Lung microvascular endothelial cell (primary cell): Measurements from ENCODE around the gene TBC1D4. TPM values are rescaled to one million over a fixed set of nuclear protein-coding genes. Genes with fewer than 3 reads are reported as not detected.
A peak's percentile ranks its signal among the peaks of the same experiment; 100 is the strongest.

ENCODE experiments used
- DNase-seq, 2 donors: peaks; one replicate each; pipeline versions ENCODE4 v3.0.0 to v3.0.0-alpha.2; 2010; ENCODE audit warnings: low read depth in 2 of 2
- total RNA-seq: library from RNA; depleted of rRNA; stranded (reverse); fragments of >200 nt; gene quantifications from 2 replicates; pipeline ENCODE4 v1.2.1, GENCODE V29; 2014

Gene TBC1D4
- total RNA-seq, 1 donor from 2014 or later, result 60.5 TPM

DNA sequence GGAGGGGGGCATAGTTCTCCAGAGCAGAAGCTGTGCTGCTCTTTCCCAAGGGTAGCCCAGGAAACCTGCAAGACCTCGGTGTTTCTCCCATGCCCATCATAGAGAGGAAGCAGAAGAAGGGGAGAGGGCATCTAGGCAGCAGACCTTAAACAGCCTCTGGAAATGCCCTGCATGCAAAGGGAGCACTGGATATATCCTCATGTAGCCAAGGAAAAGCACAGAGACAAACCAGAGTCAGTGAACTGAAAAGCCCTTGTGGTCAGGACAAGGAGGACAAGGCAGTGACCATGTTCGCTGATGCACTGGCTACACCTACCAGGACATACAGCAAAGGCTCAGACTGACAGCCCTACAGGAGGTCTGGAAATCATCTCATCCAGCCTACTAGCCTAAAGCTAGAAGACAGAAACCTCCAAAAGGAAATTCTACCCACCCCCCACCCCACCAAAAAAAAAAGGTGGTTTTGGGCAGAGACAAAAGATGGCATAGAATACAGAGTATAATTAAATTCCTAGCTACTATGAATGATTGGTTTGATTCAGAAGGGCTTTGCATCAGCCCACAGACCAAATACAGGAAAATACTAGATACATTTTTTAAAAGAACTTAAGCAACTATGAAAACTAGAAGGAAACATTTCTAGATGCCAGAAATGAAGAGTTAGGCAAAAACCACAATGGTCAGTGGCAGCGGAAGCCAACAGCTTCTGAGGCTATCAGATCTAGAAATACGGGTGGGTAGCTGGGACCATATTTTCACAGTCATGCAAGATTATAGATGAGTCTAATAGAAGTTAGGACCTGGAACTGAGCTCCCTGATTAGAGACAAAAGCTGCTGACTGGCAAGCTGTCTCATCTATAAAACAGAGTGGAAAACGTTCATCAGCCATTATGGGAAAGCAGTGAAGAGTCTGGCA, 4.4 kb upstream of the TBC1D4 start:
- DNase-seq, result no peak

DNA sequence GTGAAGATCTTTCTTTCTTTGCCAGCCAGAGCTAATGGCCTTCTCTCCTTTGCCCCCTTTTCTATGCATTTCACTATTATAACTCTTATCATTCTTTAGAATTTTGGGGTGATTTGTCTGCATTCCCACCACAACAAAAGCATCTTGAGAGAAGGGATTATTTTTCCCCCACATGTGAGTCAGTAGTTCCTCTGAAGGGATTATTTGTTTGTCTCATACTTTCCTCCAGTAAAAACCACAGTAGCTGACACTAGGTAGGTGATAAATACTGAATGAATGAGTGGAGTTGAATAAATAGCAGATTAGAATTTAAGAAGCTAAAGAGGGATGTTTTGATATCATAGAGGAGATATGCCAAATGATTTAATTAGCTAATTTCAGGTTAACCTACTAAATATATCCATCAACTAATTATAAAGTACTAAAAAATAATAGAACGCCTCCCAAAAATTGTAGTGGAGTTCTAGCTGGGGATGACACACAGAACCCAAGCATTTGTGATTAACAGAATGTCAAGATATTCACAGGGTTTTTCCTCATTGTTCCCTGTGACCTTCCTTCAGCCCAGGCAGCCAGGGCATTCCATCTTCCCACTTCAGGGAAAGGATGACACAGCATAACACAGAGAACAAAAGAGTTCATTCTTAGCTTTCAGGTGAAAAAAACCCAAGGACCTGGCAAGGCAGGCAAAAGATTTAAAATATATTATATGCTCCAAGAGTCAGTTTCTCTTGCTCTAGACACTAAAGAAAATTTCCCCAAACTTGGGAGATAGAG, 3.5 kb upstream of the TBC1D4 start:
- peak in 1 of 2 donors; percentile 3 for DNase-seq

DNA sequence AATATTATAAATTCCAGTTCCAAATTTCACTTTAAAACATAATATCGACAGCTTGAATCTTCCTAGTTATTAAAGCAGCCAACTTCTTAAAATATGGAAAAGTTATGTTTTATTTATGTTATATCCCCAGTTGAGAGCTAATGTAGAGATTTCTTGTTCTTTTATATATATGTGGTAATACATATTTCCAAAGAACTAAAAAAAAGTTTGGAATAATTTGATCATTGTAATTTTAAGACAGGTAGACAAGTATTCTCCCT, 781 bp upstream of the TBC1D4 start:
- no peak for DNase-seq

DNA sequence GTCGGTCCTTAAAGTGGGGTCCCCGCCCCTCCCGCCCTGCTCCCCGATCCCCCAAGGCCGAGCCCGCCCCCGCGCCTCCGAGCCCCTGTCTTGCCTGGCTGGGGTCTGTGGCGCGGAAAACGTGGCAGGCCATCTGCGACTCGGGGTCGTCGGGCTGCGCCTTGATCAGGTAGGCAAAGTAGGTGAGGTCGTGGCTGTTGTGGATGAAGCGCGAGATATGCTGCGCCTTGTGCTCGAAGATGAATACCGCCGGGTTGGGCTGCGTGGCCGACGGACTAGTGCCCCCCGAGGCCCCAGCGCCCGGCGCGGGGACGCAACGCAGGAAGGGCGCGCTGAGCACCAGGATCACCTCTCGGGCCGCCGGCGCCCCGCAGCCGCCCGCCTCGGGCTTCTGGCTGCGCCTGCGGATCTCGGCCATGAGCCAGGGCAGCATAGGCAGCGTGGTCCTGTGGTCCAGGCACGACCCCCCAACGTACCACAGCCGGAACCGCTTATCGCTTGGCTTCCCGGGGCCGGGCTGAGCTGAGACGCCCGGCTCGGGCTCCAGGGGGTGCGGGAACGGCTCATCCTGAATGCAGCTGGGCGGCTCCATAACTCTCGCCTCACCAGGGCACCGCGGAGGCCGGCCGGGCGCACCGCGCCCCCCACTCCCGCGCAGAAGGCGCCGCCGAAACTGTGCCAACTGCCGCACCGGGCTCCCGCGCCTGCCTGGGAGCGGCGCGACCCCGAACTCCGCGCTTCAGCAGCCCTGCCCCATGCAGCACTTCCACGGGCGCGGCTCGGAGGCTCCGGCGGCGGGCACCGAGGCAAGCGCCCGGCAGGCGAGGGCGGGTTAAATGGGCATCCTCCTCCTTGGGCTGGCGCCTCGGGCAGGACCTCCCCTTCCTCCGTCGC, 546 bp downstream of the TBC1D4 start:
- DNase-seq, result peak; percentile 38

DNA sequence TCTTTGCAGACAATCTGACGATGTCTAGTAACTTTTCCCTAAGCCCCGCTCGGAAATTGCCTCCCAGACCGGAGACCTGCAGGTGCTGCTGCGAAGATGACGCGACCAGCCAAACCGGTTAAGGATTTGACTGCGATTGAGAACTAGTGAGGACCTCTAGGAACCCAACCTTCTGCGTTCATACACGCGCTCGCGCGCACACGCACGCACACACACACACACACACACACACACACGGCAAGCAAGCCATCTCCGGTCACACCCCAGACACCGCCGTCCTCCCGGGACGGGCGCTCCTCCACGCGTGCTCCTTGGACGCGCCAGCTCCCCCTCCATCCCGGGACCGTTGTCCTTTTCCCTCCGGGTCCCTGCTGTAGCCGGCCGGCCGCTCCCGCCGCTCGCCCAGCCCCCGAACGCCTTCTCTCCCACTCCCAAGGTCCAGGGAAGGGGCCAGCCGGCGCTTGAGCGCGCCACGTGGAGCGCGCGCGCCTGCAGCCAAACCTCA, 1.2 kb downstream of the TBC1D4 start:
- DNase-seq, result peak; percentile 42 to 44

DNA sequence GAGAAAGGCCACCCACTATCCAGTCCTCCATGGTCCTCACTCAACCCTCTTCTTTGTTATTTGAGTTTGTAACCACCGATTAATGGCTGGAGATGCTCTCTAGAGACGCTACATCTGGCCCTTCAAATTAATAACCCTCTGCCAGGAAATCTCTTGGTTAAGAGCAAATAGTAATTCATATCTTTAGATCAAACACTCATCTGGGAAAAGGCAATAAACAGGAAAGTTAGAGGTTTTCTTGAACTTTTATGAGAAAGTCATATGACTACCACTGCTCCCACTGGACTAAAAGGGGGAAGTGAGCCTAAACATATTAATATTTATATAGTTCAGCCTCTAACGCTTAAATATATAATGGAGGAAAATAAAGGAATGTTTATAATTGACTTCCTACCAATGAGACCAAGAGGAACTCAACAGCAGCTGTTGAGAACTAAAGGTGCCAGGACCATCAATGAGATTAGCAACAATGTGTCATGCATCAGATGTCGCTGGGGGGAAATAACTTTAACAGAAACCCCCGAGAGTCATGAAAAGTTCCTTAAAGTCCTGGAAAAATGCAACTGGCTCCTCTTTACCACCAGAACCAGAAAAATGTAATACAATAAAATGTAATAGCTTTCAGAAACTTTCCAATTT, 2.7 kb downstream of the TBC1D4 start:
- DNase-seq, result peak in 1 of 2 donors; percentile 10

DNA sequence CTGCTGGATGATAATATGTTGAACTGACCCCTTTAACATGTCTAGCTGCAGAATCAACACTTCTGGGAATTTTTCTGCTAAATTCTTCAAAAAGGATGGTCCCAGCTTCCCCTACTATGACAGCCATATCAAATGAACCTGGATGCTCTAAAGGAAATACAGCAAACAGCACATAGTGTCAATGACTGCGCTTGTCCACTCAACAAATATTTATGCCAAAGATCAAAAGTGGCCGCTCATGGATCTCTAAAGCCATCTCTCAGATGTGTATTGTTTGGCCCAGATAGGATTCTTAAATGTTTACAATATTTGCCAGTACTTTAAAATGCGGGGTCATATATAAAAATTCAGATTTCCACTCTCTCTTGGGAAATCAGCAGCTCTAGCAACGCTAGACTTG, 3.3 kb downstream of the TBC1D4 start:
- no peak for DNase-seq

DNA sequence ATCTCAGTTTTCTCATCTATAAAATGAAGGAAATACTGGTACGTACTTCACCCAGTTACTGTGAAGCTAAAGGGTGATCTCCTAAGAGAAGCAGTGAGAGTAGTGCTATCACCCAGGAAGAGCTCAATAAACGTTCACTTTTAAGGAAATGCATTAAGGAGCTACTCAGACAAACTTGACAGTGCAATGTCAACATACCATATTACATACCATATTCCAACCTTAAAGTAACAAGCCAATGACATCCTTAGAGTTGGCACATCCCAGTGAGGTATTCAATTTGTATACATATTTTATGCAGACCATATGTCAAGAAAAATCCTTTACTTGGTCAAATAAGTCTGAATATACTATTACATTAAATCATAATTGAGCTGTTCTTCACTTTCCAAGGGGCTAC, 7.0 kb downstream of the TBC1D4 start:
- DNase-seq, result no peak

DNA sequence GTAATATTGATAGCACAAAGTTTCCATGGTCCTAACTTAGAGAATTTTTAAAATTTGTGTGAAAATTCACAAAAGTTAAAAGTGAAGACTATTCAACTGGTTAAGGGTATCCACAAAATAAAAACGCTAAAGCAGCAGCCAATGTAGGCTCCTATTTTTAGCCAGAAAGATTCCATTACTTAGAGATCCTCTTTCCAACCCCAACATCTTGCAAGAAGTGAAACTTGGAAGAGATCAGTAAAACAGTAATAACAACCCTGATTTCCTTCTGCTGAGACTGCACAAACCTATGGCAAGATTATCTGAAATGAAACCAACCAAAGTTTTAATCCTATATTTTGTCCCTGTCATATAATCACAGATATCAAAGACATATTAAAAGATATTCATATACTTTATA, 8.5 kb downstream of the TBC1D4 start:
- DNase-seq, result no peak

DNA sequence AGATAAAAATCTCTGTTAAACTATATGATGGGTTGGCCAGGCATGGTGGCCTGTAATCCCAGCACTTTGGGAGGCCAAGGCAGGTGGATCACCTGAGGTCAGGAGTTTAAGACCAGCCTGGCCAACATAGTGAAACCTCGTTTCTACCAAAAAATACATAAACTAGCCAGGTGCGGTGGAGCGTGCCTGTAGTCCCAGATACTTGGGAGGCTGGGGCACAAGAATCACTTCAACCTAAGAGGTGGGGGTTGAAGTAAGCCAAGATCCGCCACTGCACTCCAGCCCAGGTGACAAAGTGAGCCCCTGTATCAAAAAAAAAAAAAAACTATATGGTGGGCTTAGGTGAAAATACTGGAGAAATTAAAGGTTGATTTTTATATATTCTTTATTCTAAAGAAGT, 11.3 kb downstream of the TBC1D4 start:
- no peak for DNase-seq

DNA sequence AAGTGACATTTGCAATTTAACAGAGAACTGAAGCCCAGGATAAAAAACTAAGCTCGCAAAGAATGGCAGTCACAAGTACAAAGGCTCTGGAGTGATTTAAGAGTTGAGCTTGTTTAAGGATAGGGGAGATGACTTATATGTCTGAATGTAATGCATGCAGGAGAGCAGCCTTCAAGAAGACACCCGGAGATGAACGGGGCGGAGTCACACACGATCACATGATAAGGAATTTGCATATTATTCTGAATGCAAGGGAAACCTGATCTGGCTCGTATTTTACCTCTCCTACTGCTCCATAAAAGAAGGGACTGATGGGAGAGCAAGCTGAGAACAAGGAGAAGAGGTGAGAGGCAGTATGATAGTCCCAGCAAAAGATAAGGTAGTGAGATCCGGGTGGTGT, 12.9 kb downstream of the TBC1D4 start:
- DNase-seq, result no peak

DNA sequence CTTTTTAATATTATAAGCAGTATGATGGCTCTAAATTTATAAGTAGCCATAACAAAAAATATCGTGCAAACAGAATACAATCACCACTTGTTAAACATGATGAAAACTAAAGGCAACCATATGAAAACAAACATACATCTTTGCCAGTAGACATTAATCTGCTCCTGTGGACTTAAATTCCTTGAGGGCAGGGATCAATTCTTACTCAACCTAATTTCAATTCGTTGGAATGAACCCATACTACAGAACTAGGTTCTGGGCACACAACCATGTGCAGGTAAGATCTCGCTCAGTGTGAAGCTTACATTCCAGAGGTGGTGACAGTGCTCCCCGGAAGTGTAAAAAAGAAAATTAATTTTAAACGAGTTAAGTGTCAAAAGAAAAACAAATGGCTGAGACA, 13.4 kb downstream of the TBC1D4 start:
- DNase-seq, result no peak

DNA sequence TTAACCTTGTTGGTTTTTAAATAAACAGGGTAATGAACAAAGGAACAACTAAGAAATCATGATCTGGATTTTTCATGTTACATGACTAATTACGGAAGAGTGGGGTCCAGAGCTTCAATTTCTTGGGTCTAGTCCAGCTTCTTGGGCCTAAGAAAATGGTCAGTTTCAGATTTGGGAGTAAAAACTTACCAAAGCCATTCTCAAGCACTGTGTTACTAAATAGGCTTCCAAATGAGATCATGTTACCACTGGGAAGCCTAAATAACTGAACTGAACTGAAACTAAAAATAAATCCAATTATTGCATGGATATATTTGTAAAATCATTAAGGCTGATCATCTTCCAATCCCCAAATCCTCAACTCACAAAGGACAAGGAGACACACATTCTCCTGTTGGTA, 13.9 kb downstream of the TBC1D4 start:
- peak in 1 of 2 donors; percentile 8 for DNase-seq

DNA sequence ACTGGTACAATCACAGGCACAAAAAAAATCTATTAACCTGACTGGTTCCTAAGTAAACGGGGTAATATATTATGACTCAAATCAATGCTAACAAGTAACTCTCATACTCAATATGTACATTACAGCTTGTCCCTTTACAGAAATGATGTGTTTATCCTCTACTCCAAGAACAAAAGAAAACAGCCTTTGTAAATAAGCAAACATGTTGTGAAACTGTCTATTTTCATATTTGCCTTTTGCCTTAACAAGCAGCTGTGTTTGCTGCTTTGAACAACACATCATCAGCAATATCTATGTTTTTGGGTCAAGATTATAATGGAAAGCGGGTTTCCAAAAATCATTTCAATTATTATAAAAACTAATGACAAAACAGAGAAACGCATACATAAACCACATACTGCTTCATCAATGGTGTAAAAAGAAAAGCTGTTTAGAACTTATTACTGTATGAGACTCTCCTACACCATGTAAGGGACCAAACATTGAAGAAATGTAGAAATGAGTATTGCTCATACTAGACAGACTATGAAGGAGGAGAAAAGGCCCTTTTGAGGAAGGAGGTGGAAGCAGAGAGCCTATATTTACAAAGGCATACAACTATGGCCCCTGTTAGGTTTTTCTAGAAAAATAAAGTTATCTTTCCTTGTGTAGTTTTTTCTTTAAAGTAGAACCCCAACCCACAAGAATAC, 14.8 kb downstream of the TBC1D4 start:
- no peak for DNase-seq

DNA sequence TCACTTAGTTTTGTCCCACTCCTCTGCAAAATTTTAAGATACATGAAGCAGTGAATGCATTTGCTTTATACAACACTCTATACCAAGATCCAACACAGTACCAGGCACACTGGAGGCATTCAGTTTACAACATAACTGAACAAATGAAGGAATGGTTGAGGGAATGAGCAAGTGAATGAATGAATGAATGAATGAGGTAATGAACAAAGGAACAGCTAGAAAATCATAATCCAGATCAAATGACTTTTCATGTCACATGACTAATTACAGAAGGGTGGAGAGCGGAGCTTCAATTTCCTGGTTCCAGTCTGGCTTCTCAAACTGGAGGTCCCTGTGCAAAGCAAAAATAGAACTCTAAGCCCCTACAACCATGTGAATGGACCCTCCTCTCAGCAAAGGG, 16.7 kb downstream of the TBC1D4 start:
- DNase-seq, result no peak

DNA sequence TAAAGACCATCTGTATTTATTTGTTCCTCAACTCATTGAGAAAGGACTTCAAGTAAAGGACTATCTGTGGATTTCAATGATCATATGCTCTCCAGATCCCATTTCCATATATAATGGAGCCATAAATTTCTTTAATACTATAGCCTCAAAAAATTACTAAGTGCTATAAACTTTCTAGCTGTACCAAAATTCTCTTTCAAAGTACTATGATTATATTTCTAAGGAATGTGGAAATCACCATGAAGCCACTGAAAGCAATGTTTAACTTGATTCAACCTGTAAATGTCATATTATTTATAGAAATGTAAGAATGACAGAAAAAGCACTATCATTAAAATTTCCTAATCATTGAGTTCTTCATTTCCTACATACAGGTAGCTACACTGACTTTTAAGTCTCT, 20.7 kb downstream of the TBC1D4 start:
- DNase-seq, result no peak

DNA sequence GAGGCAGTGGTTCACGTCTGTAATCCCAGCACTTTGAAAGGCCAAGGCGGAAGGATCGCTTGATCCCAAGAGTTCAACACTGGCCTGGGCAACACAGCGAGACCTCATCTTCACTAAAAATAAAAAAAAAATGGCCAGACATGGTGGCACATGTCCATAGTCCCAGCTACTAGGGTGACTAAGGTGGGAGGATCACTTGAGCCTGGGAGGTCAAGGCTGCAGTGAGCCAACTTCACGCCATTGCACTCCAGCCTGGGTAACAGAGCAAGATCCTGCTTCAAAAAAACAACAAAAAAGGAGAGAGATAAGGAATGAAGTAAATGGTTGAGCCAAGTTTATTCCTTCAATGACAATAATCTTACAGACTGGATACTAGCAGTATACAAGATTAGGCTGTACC, 21.3 kb downstream of the TBC1D4 start:
- DNase-seq, result no peak

DNA sequence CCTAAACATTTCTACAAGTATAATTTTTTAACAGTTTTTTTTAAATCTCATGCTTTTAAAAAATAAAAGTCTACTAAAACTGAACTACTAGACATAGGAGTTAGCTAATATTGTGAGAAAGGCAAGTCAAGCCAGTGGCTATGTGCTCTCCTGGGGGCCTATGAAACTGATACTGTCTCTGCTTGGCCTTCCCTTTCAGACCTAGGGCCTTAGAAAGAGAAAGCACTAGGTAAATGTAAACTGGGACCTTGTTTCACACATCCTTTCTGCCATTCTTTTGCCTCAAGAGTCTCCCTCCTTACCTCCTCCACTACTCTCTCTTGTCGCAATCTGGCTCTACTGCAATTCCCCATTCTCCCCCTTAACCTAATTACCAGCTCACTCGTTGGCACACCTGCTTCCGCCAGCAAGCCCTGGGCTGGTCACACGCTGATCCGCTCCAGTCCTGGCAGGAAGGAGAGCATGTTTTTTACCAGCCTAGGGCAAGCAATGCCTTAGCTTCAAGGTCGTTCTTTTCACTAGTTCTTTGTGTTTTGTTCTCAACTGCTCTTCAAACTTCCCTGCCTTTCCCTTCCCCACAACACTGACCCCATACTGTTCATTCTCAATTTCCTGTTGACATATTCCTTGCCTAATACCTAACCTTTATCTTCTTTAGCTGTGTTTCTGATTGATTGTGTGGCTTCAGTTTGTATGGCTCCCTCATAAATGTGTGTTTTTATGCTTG, 23.1 kb downstream of the TBC1D4 start:
- peak; percentile 3 to 31 for DNase-seq

DNA sequence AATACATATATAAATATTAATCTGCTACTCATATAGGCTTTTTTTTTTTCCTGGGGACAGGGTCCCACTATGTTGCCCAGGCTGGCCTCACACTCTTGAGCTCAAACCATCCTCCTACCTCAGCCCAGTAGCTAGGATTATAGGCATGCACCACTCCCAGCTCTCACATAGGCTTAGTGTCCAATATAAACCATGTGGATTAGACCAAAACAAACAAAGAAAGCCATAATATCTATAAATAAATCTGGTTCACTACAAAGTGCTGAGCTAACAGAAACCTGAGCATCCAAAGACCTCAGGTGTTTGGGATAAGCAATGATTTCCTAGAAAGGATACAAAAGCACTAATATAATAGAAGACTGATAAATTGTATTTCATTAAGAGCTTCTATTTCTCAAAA, 26.0 kb downstream of the TBC1D4 start:
- DNase-seq, result no peak

DNA sequence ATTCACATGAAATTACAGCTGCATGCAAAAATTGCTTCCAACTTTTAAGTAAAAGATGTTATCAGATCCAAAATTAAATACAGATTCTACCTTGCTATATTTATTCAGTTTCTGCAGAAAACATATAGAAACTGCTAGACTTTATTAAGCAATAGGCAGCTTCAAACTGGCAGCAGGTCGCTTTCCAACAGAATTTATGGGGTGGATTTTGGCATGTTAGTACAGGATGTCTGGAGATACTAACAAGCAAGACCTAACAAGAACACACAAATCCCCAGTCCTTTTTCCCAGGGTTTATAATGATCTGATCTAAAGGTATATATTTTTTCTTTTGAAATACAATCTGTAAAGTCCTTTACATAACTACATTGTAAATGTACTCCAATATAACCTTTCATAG, 27.5 kb downstream of the TBC1D4 start:
- DNase-seq, result no peak
